Dermis microvascular lymphatic vessel endothelial cell (primary cell): ENCODE results near the gene HIF3A. TPM values are rescaled to one million over a fixed set of nuclear protein-coding genes. Genes with fewer than 3 reads are reported as not detected.

Experiments
- DNase-seq, 2 donors: peaks; one replicate each; pipeline versions ENCODE4 v3.0.0 to v3.0.0-alpha.2; 2010; ENCODE audit warnings: low read depth in 2 of 2
- total RNA-seq: library from RNA; depleted of rRNA; stranded (reverse); fragments of >200 nt; gene quantifications from 2 replicates; pipeline ENCODE4 v1.2.1, GENCODE V29; 2014

The HIF3A gene
- total RNA-seq, 1 donor from 2014 or later: 11.9 TPM

- DNase-seq: no peak
These were observed 29.8 kb downstream of the HIF3A start for GRCh38 chr19:46326608-46327007.

GRCh38 chr19:46328079-46328478 lies 31.2 kb downstream of the HIF3A start:
- DNase-seq: no peak

- DNase-seq: no peak
These were observed 33.6 kb downstream of the HIF3A start for GRCh38 chr19:46330319-46330918.

- no peak for DNase-seq
These were observed 40.6 kb downstream of the HIF3A start for GRCh38 chr19:46337487-46337886.

GRCh38 chr19:46339446-46339845 lies 42.6 kb downstream of the HIF3A start:
- DNase-seq: no peak

GRCh38 chr19:46340051-46340659 lies 43.3 kb downstream of the HIF3A start:
- no peak for DNase-seq

- DNase-seq: no peak
These were observed 45.1 kb downstream of the HIF3A start for GRCh38 chr19:46341937-46342336.

- no peak for DNase-seq
These were observed 47.5 kb downstream of the HIF3A start for GRCh38 chr19:46344363-46344762.

GRCh38 chr19:46345157-46345556 lies 48.3 kb downstream of the HIF3A start:
- DNase-seq: no peak

GRCh38 chr19:46346821-46347571 lies 50.2 kb downstream of the HIF3A start, which contains the start of gene PPP5C:
TSS of gene PPP5C (plus strand) at chr19:46347087. CDS start at chr19:46347097, 10 bp downstream.
- peak; percentile 82 to 94 for DNase-seq

GRCh38 chr19:46347572-46347883 lies 50.7 kb downstream of the HIF3A start:
- DNase-seq: no peak

GRCh38 chr19:46347985-46348384 lies 51.1 kb downstream of the HIF3A start:
- no peak for DNase-seq

GRCh38 chr19:46349311-46349993 lies 52.6 kb downstream of the HIF3A start:
- no peak for DNase-seq

- no peak for DNase-seq
These were observed 53.4 kb downstream of the HIF3A start for GRCh38 chr19:46350029-46350757.

GRCh38 chr19:46350758-46351159 lies 53.9 kb downstream of the HIF3A start:
- DNase-seq: peak; percentile 54 to 72

- DNase-seq: peak; percentile 51 to 56
These were observed 54.6 kb downstream of the HIF3A start for GRCh38 chr19:46351241-46352041.

- DNase-seq: no peak
These were observed 57.1 kb downstream of the HIF3A start for GRCh38 chr19:46353730-46354528.

GRCh38 chr19:46355234-46356148 lies 58.6 kb downstream of the HIF3A start:
- no peak for DNase-seq
